ENCODE measurements around the gene SLX9.
"Not testable (repeated sequence)": the region's sequence is repeated elsewhere in the genome, so short reads cannot be mapped to it uniquely, and the experiment has no call there.

Gene SLX9

GRCh38 chr21:44960141-44961092 is 20.6 kb downstream of the SLX9 start:
- DNase-seq (ENCODE audit: low read depth in 2 of 2): no peak

- DNase-seq (ENCODE audit: low read depth in 2 of 2): no peak
Measured at GRCh38 chr21:44962403-44962966, 22.7 kb downstream of the SLX9 start.

- no peak for DNase-seq (ENCODE audit: low read depth in 2 of 2)
Measured at GRCh38 chr21:44964381-44964780, 24.6 kb downstream of the SLX9 start.

GRCh38 chr21:44965251-44966022 is 25.6 kb downstream of the SLX9 start:
- no peak for DNase-seq (ENCODE audit: low read depth in 2 of 2)

GRCh38 chr21:44966135-44967081 is 26.6 kb downstream of the SLX9 start:
- no peak for DNase-seq (ENCODE audit: low read depth in 2 of 2)

- DNase-seq (ENCODE audit: low read depth in 2 of 2): no peak
Measured at GRCh38 chr21:44967082-44968047, 27.5 kb downstream of the SLX9 start.

GRCh38 chr21:44969066-44969670 is 29.3 kb downstream of the SLX9 start:
- no peak for DNase-seq (ENCODE audit: low read depth in 2 of 2)

- DNase-seq (ENCODE audit: low read depth in 2 of 2): no peak
Measured at GRCh38 chr21:44969931-44970755, 30.3 kb downstream of the SLX9 start.

- DNase-seq (ENCODE audit: low read depth in 2 of 2): no peak
Measured at GRCh38 chr21:44970766-44971671, 31.2 kb downstream of the SLX9 start.

- no peak for DNase-seq (ENCODE audit: low read depth in 2 of 2)
Measured at GRCh38 chr21:44971672-44971995, 31.8 kb downstream of the SLX9 start.

- DNase-seq (ENCODE audit: low read depth in 2 of 2): no peak
Measured at GRCh38 chr21:44972301-44972814, 32.5 kb downstream of the SLX9 start.

- DNase-seq (ENCODE audit: low read depth in 2 of 2): no peak
Measured at GRCh38 chr21:44972821-44973220, 33.0 kb downstream of the SLX9 start.

- no peak for DNase-seq (ENCODE audit: low read depth in 2 of 2)
Measured at GRCh38 chr21:44973598-44973997, 33.8 kb downstream of the SLX9 start.

GRCh38 chr21:44974676-44975075 is 34.8 kb downstream of the SLX9 start:
- DNase-seq (ENCODE audit: low read depth in 2 of 2): no peak

- no peak for DNase-seq (ENCODE audit: low read depth in 2 of 2)
Measured at GRCh38 chr21:44975720-44976555, 36.1 kb downstream of the SLX9 start.

GRCh38 chr21:44976556-44977393 is 36.9 kb downstream of the SLX9 start:
- not testable (repeated sequence) for DNase-seq (ENCODE audit: low read depth in 2 of 2)
